GM10248 (cell line): ENCODE data around the gene SSBP2.
A peak's percentile ranks its signal among the peaks of the same experiment; 100 is the strongest.
"Not testable (repeated sequence)": the region's sequence is repeated elsewhere in the genome, so short reads cannot be mapped to it uniquely, and the experiment has no call there.

Experiments used
- CTCF ChIA-PET: fragments of 300-600 bp; sonication (Branson Sonifier 250); formaldehyde crosslinking; extraction: SDS; loops from one replicate; lab custom pipeline; 2021; ENCODE audit warnings: antibody characterized with exemption; lab: Yijun Ruan, JAX
- POLR2A ChIA-PET: fragments of 350-650 bp; sonication (Branson Sonifier 250); formaldehyde crosslinking; extraction: SDS; loops from one replicate; lab custom pipeline; 2020; ENCODE audit warnings: antibody characterized with exemption; lab: Yijun Ruan, JAX
- DNase-seq: peaks from one replicate; pipeline ENCODE4 v3.0.0; 2012; ENCODE audit errors: extremely low spot score
- CTCF ChIP-seq: IDR thresholded peaks from 2 replicates; pipeline ENCODE4 v1.5.1; 2012; ENCODE audit warnings: mild to moderate bottlenecking, low read depth; ENCODE audit errors: extremely low read depth, missing control alignments, control extremely low read depth

The SSBP2 gene

GRCh38 chr5:81513473-81513872 is 237.4 kb downstream of the SSBP2 start:
- TF ChIP-seq CTCF: no peak
- POLR2A ChIA-PET: no interaction called here
- CTCF ChIA-PET: no interaction called here
- DNase-seq: no peak

GRCh38 chr5:81506900-81507588 is 243.9 kb downstream of the SSBP2 start:
- TF ChIP-seq CTCF: peak; percentile 76
- peak; percentile 77 for DNase-seq
- ChIA-PET POLR2A (interaction anchor here (0.7 kb wide), 1 partner anchor 205 kb away, joined by 3 read pairs; no protein-coding TSS in a partner anchor), CTCF (interaction anchor here (0.6 to 3.3 kb wide), 14 partner anchors 10 to 750 kb away, joined by 3 to 13 read pairs (median 3); no protein-coding TSS in a partner anchor)

GRCh38 chr5:81506378-81506777 is 244.5 kb downstream of the SSBP2 start:
- POLR2A ChIA-PET: no interaction called here
- no peak for TF ChIP-seq CTCF
- no peak for DNase-seq
- CTCF ChIA-PET: interaction anchor here (0.6 to 3.3 kb wide), 11 partner anchors 15 to 751 kb away, joined by 3 to 13 read pairs (median 3); no protein-coding TSS in a partner anchor

GRCh38 chr5:81505672-81506071 is 245.2 kb downstream of the SSBP2 start:
- ChIA-PET CTCF (interaction anchor here (1.2 kb wide), 1 partner anchor 720 kb away, joined by 3 read pairs; no protein-coding TSS in a partner anchor), POLR2A (no interaction called here)
- no peak for TF ChIP-seq CTCF
- DNase-seq: no peak

GRCh38 chr5:81503602-81504001 is 247.3 kb downstream of the SSBP2 start:
- CTCF ChIA-PET: interaction anchor here (0.7 to 1.9 kb wide), 6 partner anchors 12 to 334 kb away, joined by 3 to 5 read pairs (median 4); no protein-coding TSS in a partner anchor
- DNase-seq, POLR2A ChIA-PET: not testable (repeated sequence)

GRCh38 chr5:81495286-81495685 is 255.6 kb downstream of the SSBP2 start:
- no peak for TF ChIP-seq CTCF
- ChIA-PET POLR2A (no interaction called here), CTCF (interaction anchor here (0.8 kb wide), 1 partner anchor 13 kb away, joined by 3 read pairs; no protein-coding TSS in a partner anchor)
- DNase-seq: no peak

GRCh38 chr5:81488862-81489261 is 262.0 kb downstream of the SSBP2 start:
- DNase-seq: no peak
- no peak for TF ChIP-seq CTCF
- CTCF ChIA-PET: interaction anchor here (1.1 kb wide), 2 partner anchors 12 to 14 kb away, joined by 3 to 5 read pairs; no protein-coding TSS in a partner anchor
- POLR2A ChIA-PET: no interaction called here
